Measurements from ENCODE around the gene NEDD4L. TPM values are rescaled to one million over a fixed set of nuclear protein-coding genes. Genes with fewer than 3 reads are reported as not detected.

NEDD4L gene
- polyA plus RNA-seq, 1 of the 3 experiments (the other 2 are of a cell fraction), result 13.2 TPM

DNA sequence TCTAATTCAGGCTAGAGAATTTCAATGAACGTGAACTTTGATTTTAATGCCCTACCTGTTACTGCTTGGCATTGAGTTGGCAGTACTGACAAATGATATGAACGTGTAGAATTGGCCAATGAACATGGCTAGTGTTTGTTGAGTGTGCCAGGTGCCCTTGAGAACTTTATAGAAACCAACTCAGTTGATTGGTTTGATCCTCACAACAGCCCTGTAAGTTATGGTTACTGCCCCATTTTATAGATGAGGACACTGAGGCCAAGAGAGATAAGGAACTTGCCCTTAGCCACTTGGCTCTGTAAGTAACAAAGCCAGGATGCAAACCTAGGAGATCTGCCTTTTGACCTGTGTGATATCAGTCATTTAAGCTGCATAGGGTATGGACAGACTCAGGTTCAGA, 275.7 kb downstream of the NEDD4L start:
- 75% methylated on average over 2 of the region's 2 CpGs for WGBS (ENCODE audit: low lambda C conversion rate)
- Histone ChIP-seq H3K27ac (ENCODE audit: low read depth in 2 of 2, low read length in 1 of 2) (no peak overlapping the region), H3K27me3 (ENCODE audit: insufficient read depth) (no peaks in the 10 kb centered on the region), H4K20me1 (ENCODE audit: insufficient read depth) (no peaks in the 10 kb centered on the region), H3K36me3 (replicated peaks in 1 of 2; ENCODE audit: control insufficient read depth in 1 of 2, insufficient read depth in 2 of 2, low read length in 1 of 2) (no peaks in the 10 kb centered on the region), H3K79me2 (ENCODE audit: insufficient read depth) (no peaks in the 10 kb centered on the region), H3K9me3 (no peaks in the 10 kb centered on the region), H3F3A (replicated peaks; ENCODE audit: insufficient read depth) (peaks cover 5% of the 10 kb centered on the region), H3K4me3 (ENCODE audit: low read depth in 2 of 2, low read length in 1 of 2) (no peak overlapping the region), H3K4me2 (no peak overlapping the region), H3K9ac (no peak overlapping the region), H2AFZ (ENCODE audit: low read depth) (no peak overlapping the region), H3K4me1 (ENCODE audit: control insufficient read depth in 1 of 2, insufficient read depth in 2 of 2, low read depth in 1 of 2, low read length in 1 of 2) (peaks cover 0 to 11% of the 10 kb centered on the region in 2 experiments; a peak in 2 of 4 replicates), H3K9me2 (no peaks in the 10 kb centered on the region)
- ChIA-PET CTCF (interaction anchor here (1.2 to 1.5 kb wide), 2 partner anchors 24 to 444 kb away, joined by 3 read pairs; no protein-coding TSS in a partner anchor), POLR2A (no interaction called here)
- TF ChIP-seq CTCF (IDR thresholded peaks at IDR 0.05) (no peak), USF2 (IDR thresholded peaks at IDR 0.05; ENCODE audit: borderline replicate concordance, low read depth, low read length) (no peak), MEF2A (IDR thresholded peaks at IDR 0.05; ENCODE audit: borderline replicate concordance, low read depth) (no peak), EP300 (IDR thresholded peaks at IDR 0.05; ENCODE audit: borderline replicate concordance in 1 of 2, low read depth in 1 of 2, low read length in 1 of 2) (no peak), TEAD4 (IDR thresholded peaks at IDR 0.05; ENCODE audit: borderline replicate concordance, insufficient read depth) (no peak), RAD21 (IDR thresholded peaks at IDR 0.05; ENCODE audit: low read length) (no peak), NFIC (IDR thresholded peaks at IDR 0.05; ENCODE audit: borderline replicate concordance) (no peak), FOSL2 (IDR thresholded peaks at IDR 0.05; ENCODE audit: borderline replicate concordance, low read depth) (no peak)
- no peak for DNase-seq

DNA sequence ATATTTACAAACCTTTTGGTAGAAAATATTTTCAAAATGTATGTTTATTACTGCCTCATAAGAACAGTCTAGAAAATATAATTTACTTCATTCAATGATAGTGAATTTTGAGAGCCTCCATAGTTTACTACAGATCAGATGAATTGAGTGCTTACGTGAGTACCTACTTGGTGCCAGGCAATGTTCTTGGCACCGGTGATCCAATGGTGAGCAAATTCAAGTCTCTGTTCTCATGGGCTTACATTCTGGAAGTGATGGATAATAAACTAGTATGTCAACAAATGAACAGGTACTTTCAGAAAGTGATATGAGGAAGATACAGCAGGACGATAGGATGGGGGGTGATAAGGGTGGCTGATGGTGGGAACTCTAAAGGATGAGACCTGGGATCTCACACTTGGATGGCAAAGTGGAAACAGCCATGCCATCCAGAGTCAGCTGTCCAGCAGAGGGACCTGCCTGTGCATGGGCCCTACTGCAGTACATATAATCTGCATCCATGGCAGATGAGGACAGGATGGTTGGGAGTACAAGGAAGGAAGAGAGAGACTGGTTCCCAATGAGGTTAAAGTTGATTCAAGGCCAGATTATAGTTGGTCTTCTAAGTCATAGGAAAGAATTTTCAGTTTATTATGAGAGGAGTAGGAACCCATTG, 277.0 kb downstream of the NEDD4L start:
- DNase-seq, result no peak
- TF ChIP-seq SIN3A (IDR thresholded peaks at IDR 0.05; ENCODE audit: borderline replicate concordance, low read depth, low read length) (no peak), FOXJ3 (CRISPR knock-in tag; IDR thresholded peaks at IDR 0.05) (no peak), MXI1 (IDR thresholded peaks at IDR 0.05; ENCODE audit: low read depth, low read length) (no peak), USF2 (IDR thresholded peaks at IDR 0.05; ENCODE audit: borderline replicate concordance, low read depth, low read length) (no peak), RAD21 (IDR thresholded peaks at IDR 0.05; ENCODE audit: low read length) (no peak), CTCF (IDR thresholded peaks at IDR 0.05) (no peak)
- TF ChIP-seq, protein P1, sequence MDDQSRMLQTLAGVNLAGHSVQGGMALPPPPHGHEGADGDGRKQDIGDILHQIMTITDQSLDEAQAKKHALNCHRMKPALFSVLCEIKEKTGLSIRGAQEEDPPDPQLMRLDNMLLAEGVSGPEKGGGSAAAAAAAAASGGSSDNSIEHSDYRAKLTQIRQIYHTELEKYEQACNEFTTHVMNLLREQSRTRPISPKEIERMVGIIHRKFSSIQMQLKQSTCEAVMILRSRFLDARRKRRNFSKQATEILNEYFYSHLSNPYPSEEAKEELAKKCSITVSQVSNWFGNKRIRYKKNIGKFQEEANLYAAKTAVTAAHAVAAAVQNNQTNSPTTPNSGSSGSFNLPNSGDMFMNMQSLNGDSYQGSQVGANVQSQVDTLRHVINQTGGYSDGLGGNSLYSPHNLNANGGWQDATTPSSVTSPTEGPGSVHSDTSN (IDR thresholded peaks at IDR 0.05), result no peak
- TF ChIP-seq, protein P2, sequence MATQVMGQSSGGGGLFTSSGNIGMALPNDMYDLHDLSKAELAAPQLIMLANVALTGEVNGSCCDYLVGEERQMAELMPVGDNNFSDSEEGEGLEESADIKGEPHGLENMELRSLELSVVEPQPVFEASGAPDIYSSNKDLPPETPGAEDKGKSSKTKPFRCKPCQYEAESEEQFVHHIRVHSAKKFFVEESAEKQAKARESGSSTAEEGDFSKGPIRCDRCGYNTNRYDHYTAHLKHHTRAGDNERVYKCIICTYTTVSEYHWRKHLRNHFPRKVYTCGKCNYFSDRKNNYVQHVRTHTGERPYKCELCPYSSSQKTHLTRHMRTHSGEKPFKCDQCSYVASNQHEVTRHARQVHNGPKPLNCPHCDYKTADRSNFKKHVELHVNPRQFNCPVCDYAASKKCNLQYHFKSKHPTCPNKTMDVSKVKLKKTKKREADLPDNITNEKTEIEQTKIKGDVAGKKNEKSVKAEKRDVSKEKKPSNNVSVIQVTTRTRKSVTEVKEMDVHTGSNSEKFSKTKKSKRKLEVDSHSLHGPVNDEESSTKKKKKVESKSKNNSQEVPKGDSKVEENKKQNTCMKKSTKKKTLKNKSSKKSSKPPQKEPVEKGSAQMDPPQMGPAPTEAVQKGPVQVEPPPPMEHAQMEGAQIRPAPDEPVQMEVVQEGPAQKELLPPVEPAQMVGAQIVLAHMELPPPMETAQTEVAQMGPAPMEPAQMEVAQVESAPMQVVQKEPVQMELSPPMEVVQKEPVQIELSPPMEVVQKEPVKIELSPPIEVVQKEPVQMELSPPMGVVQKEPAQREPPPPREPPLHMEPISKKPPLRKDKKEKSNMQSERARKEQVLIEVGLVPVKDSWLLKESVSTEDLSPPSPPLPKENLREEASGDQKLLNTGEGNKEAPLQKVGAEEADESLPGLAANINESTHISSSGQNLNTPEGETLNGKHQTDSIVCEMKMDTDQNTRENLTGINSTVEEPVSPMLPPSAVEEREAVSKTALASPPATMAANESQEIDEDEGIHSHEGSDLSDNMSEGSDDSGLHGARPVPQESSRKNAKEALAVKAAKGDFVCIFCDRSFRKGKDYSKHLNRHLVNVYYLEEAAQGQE (IDR thresholded peaks at IDR 0.05; ENCODE audit: low read depth, low read length), result no peak
- no peak overlapping the region for H3K4me2 ChIP-seq
- no peaks in the 10 kb centered on the region for H3K79me2 ChIP-seq (ENCODE audit: insufficient read depth)
- H3K4me3 ChIP-seq (ENCODE audit: low read depth in 2 of 2, low read length in 1 of 2), result no peak overlapping the region
- peaks cover 4% of the 10 kb centered on the region for H3F3A ChIP-seq (replicated peaks; ENCODE audit: insufficient read depth)
- H4K20me1 ChIP-seq (ENCODE audit: insufficient read depth), result no peaks in the 10 kb centered on the region
- H3K9me3 ChIP-seq, result no peaks in the 10 kb centered on the region
- CTCF ChIA-PET, result interaction anchor here (0.6 to 1.5 kb wide), 7 partner anchors 10 to 369 kb away, joined by 3 to 4 read pairs (median 3); no protein-coding TSS in a partner anchor
- WGBS (ENCODE audit: low lambda C conversion rate), result 94% methylated on average over 3 of the region's 3 CpGs
- peaks cover 0 to 7% of the 10 kb centered on the region in 2 experiments; a peak in 1 of 4 replicates for H3K4me1 ChIP-seq (ENCODE audit: control insufficient read depth in 1 of 2, insufficient read depth in 2 of 2, low read depth in 1 of 2, low read length in 1 of 2)
- H3K9ac ChIP-seq, result no peak overlapping the region
- no peaks in the 10 kb centered on the region for H3K27me3 ChIP-seq (ENCODE audit: insufficient read depth)
- H3K36me3 ChIP-seq (replicated peaks in 1 of 2; ENCODE audit: control insufficient read depth in 1 of 2, insufficient read depth in 2 of 2, low read length in 1 of 2), result no peaks in the 10 kb centered on the region
- H3K9me2 ChIP-seq, result no peaks in the 10 kb centered on the region
- H3K27ac ChIP-seq (ENCODE audit: low read depth in 2 of 2, low read length in 1 of 2), result no peak overlapping the region
- POLR2A ChIA-PET, result no interaction called here
- H2AFZ ChIP-seq (ENCODE audit: low read depth), result no peak overlapping the region

Measured in SK-N-SH (cell line).